ENCODE data around the gene GREB1. TPM values are rescaled to one million over a fixed set of nuclear protein-coding genes. Genes with fewer than 3 reads are reported as not detected.

The GREB1 gene, protein sequence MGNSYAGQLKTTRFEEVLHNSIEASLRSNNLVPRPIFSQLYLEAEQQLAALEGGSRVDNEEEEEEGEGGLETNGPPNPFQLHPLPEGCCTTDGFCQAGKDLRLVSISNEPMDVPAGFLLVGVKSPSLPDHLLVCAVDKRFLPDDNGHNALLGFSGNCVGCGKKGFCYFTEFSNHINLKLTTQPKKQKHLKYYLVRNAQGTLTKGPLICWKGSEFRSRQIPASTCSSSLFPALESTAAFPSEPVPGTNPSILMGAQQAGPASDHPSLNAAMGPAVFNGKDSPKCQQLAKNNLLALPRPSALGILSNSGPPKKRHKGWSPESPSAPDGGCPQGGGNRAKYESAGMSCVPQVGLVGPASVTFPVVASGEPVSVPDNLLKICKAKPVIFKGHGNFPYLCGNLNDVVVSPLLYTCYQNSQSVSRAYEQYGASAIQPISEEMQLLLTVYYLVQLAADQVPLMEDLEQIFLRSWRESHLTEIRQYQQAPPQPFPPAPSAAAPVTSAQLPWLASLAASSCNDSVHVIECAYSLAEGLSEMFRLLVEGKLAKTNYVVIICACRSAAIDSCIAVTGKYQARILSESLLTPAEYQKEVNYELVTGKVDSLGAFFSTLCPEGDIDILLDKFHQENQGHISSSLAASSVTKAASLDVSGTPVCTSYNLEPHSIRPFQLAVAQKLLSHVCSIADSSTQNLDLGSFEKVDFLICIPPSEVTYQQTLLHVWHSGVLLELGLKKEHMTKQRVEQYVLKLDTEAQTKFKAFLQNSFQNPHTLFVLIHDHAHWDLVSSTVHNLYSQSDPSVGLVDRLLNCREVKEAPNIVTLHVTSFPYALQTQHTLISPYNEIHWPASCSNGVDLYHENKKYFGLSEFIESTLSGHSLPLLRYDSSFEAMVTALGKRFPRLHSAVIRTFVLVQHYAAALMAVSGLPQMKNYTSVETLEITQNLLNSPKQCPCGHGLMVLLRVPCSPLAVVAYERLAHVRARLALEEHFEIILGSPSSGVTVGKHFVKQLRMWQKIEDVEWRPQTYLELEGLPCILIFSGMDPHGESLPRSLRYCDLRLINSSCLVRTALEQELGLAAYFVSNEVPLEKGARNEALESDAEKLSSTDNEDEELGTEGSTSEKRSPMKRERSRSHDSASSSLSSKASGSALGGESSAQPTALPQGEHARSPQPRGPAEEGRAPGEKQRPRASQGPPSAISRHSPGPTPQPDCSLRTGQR (N-terminal part only)
- under 0.01 TPM in 2 replicates for total RNA-seq

DNA sequence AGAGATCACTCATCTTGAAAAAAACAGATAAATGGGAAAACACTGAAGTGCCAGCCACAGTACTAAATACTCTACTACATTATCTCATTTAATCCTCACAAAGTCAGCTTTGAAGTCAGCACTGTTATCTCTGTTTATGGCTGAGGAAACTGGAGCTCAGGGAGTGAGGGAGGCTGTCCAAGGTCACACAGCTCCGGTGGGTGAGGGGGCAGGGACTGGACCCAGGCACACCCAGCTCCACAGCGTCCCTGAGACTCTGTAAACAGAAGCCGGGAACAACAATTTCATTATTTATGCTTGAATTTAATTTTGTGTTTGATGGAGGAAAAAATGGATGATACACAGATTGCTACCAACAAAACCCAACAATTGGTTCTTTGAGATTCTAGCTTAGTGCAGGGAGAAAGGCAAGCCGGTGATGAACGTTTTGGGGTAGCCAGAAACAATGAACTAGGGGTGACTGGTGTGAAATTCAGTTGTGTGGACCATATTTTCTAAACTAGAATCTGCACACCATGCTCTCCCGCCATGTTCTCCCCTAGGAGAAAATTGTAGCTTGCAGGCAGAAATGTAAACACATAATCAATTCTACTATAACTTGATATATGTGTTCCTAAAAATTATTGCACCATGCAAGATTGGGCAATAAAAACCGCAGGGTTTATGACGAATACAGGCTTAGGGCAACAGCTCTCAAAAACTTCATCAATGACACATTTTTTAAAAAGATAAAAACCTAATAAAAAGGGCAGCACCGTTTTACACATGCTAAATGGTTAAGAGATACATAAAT is at the start of gene GREB1:
Gene GREB1, plus strand, starts transcription at position 768 of the 793 bp plus-strand sequence. CDS start 22,570 bp downstream, outside the sequence.
- peak; percentile 95 for DNase-seq (ENCODE audit: low read depth)
- TF ChIP-seq, protein P1, sequence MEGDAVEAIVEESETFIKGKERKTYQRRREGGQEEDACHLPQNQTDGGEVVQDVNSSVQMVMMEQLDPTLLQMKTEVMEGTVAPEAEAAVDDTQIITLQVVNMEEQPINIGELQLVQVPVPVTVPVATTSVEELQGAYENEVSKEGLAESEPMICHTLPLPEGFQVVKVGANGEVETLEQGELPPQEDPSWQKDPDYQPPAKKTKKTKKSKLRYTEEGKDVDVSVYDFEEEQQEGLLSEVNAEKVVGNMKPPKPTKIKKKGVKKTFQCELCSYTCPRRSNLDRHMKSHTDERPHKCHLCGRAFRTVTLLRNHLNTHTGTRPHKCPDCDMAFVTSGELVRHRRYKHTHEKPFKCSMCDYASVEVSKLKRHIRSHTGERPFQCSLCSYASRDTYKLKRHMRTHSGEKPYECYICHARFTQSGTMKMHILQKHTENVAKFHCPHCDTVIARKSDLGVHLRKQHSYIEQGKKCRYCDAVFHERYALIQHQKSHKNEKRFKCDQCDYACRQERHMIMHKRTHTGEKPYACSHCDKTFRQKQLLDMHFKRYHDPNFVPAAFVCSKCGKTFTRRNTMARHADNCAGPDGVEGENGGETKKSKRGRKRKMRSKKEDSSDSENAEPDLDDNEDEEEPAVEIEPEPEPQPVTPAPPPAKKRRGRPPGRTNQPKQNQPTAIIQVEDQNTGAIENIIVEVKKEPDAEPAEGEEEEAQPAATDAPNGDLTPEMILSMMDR (IDR thresholded peaks at IDR 0.05; ENCODE audit: insufficient read depth, low read depth, low read length), result no peak
- no peak within 1 kb of the TSS for H3K4me3 ChIP-seq (ENCODE audit: low read depth, low read length)

DNA sequence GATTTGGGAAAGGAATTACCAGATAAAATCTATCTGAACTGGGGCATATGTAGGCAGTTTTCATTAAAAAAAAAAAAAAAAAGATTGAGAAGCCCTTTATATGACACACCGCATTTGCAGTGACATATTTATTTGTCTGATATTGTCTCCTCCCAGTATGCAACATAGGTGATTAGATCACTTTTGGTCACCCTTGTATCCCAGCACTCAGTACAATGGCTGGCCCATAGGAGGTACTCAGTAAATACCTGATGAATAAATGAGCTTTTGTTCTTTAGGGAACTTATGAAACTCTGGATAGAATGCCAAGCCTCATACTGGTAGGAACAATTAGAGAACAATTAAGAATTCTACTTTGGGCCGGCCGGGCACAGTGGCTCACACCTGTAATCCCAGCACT is 45.0 kb upstream of the GREB1 start:
- no peak for DNase-seq (ENCODE audit: low read depth)
- no peak overlapping the region for H3K4me3 ChIP-seq (ENCODE audit: low read depth, low read length)
- TF ChIP-seq, protein P1 (IDR thresholded peaks at IDR 0.05; ENCODE audit: insufficient read depth, low read depth, low read length), result no peak

DNA sequence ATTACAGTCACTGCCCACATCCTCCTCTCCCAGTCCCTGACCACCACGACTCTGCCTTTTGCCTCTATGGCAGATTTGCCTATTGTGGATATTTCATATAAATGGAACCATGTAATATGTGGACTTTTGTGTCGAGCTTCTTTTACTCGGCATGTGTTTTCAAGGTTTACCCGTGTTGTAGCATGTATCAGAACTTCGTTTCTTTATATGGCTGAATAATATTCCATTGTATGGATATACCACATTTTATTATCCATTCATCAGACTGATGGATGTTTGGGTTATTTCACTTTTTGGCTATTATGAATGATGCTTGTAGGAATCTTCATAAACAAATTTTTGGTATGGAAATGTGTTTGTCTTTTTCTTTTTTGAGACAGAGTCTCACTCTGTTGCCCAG is 43.7 kb upstream of the GREB1 start:
- TF ChIP-seq, protein P1 (IDR thresholded peaks at IDR 0.05; ENCODE audit: insufficient read depth, low read depth, low read length), result no peak

DNA sequence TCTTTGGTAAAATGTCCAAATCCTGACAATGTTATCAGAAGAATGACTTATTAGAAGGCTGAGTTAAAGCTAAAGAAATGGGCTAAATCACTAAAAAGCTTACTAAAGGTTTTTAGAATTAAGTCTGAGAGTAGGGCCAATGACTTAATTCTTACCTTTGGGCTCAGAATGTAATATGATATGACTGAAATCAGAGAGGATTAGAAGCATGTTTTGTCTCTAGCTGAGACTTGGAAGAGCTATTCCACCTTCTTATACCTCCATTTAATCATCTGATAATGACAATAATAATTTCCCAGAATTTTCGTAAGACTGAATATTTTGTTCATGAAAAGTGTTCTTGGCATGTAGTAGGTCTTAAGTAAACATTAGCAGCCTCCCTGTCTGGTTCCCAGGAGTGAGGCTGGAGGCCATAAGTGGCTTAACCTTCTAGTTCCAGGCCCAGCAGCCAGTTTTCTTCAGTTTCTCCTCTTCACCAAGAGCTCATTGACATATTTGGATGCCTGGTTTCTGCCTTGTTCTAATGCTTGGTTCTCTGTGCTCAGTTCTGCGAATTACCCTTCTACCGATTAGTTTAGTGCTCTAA is 42.4 kb upstream of the GREB1 start:
- no peak for DNase-seq (ENCODE audit: low read depth)
- H3K4me3 ChIP-seq (ENCODE audit: low read depth, low read length), result no peak overlapping the region
- TF ChIP-seq, protein P1 (IDR thresholded peaks at IDR 0.05; ENCODE audit: insufficient read depth, low read depth, low read length), result no peak

More for the DNA sequence above, 43.7 kb upstream of the GREB1 start:
- DNase-seq (ENCODE audit: low read depth), result no peak
- H3K4me3 ChIP-seq (ENCODE audit: low read depth, low read length), result no peak overlapping the region

DNA sequence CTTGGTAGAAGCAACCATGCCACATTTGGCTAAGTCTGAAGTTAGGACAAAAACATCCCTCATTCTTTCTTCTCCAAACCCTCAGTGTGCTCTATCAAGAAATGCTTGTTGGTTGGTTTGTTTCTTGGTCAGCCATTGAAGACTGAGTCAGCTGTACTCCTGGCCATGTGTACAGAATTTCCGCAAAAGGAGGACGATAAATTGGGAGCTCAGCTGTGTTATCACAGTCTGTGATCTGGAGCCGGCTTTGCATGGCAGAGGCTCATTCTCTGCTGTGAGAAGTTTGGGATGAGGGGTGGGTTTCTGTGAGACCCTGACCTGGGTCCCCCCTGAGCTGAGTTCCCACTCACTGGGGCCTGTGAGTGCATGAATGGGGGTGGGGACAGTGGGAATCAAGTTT is 41.6 kb upstream of the GREB1 start:
- no peak for DNase-seq (ENCODE audit: low read depth)
- no peak overlapping the region for H3K4me3 ChIP-seq (ENCODE audit: low read depth, low read length)
- TF ChIP-seq, protein P1 (IDR thresholded peaks at IDR 0.05; ENCODE audit: insufficient read depth, low read depth, low read length), result no peak
